Globus pallidus (tissue), 1 donor: ENCODE measurements around the gene CD300LG.
"Not testable (repeated sequence)": the region's sequence is repeated elsewhere in the genome, so short reads cannot be mapped to it uniquely, and the experiment has no call there.

Experiments used
- DNase-seq: peaks from one replicate; pipeline ENCODE4 v3.0.0-alpha.2; 2015; ENCODE audit warnings: low spot score

The CD300LG gene

GRCh38 chr17:43854498-43854897, 7.5 kb downstream of the CD300LG start:
- no peak for DNase-seq

- DNase-seq = no peak
Observed at GRCh38 chr17:43855061-43855460, 8.1 kb downstream of the CD300LG start.

GRCh38 chr17:43856141-43856540, 9.2 kb downstream of the CD300LG start:
- DNase-seq = no peak

DNA sequence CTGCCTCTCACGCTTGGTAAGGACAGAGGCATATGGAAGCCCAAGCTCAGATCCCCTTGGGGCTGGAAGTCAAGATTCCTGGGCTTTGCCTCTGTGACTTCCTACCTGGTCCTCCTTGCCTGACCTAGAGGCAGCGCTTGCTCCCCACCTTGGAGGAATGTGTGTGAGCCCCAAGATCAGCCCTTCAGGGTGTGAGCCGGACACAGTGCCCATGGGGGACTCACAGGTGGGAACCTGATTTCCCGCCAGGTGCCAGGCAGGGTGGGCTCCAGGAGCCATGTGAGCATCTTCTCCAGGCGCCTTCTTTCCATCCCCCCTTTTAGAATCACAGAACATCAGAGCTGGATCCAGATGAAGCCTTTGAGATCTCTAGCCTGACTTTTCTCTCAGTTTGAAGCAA, 10.2 kb downstream of the CD300LG start:
- no peak for DNase-seq

GRCh38 chr17:43857957-43858600, 11.1 kb downstream of the CD300LG start:
- no peak for DNase-seq

- no peak for DNase-seq
Observed at GRCh38 chr17:43860077-43860725, 13.2 kb downstream of the CD300LG start.

DNA sequence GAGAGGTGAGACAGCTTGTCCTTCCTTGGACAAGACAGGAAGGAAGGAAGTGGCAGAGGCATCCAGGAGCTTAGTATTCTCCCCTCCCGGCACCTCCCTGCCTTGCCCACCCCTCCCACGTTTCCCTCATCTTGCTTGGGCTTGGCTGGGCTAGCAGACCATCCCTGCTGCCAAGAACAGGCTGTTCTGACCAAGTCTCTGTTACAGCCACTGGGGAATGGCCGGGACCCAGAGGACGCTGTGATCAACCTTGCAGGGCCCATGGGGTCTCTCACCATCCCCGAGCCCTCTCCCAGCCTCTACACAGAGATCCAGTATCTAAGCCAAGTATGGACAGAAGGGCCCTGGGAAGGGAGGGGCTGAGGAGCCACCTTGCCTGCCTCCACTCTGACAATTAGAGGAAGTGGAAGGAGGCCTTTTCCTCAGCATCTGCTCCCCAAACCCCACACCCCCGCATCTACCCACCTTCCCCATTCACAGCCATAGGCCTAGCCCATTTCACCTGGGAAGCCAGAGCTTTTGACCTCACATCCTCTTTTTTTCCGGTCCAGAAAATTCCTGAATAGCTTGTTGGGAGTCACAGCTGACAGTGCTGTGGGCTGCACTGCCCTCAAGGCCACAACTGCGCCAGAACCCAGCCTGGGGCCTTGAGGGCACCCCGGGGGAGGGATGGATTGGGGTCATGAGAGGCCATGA, 14.1 kb downstream of the CD300LG start:
- peak; percentile 16 for DNase-seq

GRCh38 chr17:43861960-43862359, 15.0 kb downstream of the CD300LG start:
- no peak for DNase-seq

DNA sequence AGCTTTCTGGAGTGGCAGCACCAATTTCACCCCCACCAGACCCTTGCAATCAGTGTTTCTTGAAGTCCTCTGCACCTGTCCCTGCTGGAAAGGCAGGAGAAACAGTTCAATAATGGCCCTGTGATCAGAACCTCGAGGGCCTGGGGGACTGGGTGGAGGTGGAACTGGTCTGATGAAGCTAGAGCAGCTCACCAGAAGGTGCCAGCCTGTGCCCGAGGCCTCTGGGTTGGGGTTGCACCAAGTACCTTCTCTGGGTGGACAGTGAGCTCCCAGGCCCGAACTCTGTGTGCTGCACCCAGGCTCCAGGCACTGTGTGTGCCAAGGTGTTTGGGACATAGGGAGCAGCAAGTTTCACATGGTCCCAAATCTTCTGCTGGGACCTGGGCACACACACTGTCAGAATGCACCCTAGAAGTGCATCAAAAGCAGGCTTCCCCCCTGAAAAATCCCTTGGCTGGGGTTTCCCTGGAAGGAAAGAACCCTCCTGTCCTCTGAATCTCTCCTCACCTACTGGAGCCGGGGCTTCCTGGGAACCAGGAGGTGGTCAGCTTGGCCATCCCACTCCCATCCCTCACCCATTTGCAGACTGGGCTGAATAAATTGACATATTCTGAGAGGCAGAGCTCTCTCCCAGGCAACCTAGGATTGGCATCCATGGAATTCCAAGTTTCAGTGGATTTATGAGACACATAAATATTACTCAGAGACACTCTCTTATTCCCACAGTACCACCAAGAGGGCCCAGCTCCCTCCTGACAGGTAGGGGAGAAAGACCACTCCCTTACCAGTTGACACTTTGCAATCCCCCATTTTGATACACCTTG, 17.4 kb downstream of the CD300LG start:
- DNase-seq = no peak

DNA sequence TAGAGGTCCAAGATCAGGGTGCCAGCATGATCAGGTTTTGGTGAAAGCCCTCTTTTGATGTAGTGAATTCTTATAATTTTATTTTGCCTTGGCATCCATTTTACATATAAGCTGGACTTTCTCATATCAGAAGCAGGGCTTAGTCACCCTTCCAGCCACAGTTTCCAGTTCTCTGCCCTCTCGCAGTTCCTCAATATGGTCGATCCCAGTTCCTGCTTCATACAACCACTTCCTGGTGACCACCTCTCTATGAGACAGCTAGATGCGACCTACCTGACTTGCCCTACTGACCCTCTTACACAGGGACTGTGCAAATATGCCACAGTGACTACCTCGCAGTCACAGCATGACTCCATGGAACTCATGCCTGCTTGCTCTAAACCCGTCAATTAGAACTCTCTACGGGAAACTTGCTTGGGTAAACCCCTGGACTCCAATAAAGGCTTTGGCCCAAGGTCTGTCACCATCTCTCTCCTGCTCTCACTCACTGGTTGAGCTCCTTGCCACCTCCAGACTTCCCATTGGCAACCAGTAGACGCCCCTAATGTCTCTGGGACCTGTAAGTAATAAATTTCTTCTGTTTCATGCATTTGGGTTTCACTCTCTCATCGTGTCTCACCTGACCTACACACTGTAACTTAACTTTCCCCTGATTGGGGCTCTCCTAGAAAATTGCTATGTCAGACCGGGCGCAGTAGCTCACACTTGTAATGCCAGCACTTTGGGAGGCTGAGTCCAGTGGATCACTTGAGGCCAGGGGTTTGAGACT, 21.4 kb downstream of the CD300LG start:
- DNase-seq = no peak

- not testable (repeated sequence) for DNase-seq
Observed at GRCh38 chr17:43869031-43869430, 22.1 kb downstream of the CD300LG start.

GRCh38 chr17:43871946-43872690, 25.1 kb downstream of the CD300LG start:
- DNase-seq = no peak

GRCh38 chr17:43873091-43873490, 26.1 kb downstream of the CD300LG start:
- DNase-seq = no peak

GRCh38 chr17:43873815-43874214, 26.8 kb downstream of the CD300LG start:
- no peak for DNase-seq

GRCh38 chr17:43874293-43874692, 27.3 kb downstream of the CD300LG start:
- DNase-seq = no peak

DNA sequence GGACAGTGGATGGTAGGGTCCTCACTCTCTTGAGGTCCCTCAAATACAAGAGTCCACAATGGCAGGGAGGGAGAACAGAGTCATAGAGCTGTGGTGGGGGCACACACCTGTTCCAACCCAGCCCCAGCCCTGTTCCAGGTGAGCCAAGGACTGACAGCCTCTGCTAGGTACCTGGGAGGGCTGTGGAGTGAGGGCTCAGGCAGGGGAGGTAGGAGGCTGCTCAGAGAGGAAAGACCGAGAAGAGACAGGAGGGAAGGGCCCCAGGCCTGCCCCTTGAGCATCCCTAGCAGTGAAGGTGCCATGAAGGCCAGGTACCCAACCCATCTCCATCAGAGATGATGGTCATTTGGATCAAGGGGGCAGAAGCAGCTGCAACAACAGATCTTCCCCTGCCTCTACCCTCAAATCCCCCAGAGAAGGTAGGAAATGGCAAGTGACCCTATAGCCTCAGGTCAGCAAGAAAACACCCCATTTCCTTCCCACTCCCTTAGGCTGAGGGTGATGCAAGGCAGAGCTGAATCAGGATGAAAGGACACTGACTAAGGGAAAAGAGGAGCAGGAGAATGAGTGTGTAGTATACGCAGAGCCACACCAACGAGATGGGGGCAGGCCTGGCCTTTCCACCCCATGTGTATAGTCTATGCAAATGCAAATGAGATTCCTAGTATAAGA, 28.6 kb downstream of the CD300LG start:
- no peak for DNase-seq

- no peak for DNase-seq
Observed at GRCh38 chr17:43877031-43877430, 30.1 kb downstream of the CD300LG start.

DNA sequence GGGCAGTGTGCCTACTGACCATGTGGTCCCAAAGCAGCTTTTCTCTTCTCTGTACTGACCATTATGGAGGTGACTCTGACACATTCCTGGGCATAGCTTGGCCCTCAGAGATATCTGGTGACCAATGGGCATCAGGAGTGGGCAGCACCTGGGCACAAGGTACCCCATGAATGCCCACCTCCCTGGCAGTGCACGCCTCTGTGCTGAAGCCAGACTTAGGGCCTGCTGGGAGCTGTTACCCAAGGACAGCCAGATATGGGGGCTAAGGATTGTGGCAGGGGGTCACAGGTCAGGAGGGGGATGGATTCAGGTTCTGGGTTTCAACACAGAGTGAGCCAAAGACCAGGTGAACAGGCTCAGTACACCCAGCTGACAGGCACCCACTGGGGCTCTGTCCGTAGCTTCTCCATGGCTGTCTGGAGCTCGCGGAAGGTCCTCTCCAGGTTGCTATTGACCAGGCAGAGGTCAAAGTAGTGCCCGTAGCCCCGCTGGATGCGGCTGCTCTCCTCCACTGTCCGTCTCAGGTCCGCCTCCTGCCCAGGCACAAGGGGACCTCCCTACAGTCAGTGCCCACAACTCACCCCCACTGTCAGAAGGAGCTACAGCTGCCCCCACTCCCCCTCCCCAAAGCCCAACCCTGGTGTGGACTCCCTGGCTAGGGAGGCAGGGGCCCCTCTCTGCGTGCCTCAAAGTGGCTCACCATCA, 30.6 kb downstream of the CD300LG start:
- DNase-seq = no peak

GRCh38 chr17:43878260-43879175, 31.5 kb downstream of the CD300LG start:
- peak; percentile 56 for DNase-seq
